Hepatocyte (in vitro differentiated cells): Measurements from ENCODE around the gene FBXO10. TPM values are rescaled to one million over a fixed set of nuclear protein-coding genes. Genes with fewer than 3 reads are reported as not detected.
"Not testable (repeated sequence)": the region's sequence is repeated elsewhere in the genome, so short reads cannot be mapped to it uniquely, and the experiment has no call there.

Experiments
- DNase-seq: peaks from one replicate; pipeline ENCODE4 v3.0.0-alpha.2; 2016; ENCODE audit warnings: low spot score
- H2AFZ ChIP-seq: fragments of 200-600 bp; sonication (generic); 2 replicates; pipeline ENCODE4 v1.6.0; 2016; ENCODE audit warnings: antibody characterized with exemption, mild to moderate bottlenecking
- H3K27ac ChIP-seq: fragments of 200-600 bp; sonication (generic); 2 replicates; pipeline ENCODE4 v1.5.1; 2016; ENCODE audit warnings: mild to moderate bottlenecking
- H3K27me3 ChIP-seq: fragments of 200-600 bp; sonication (generic); 2 replicates; pipeline ENCODE4 v1.6.1; 2016
- H3K36me3 ChIP-seq: fragments of 200-600 bp; sonication (generic); replicated peaks from 2 replicates; pipeline ENCODE4 v1.5.1; 2016; ENCODE audit warnings: low read depth; ENCODE audit not compliant: insufficient read depth
- H3K4me1 ChIP-seq: fragments of 200-600 bp; sonication (generic); 2 replicates; pipeline ENCODE4 v1.5.1; 2016; ENCODE audit warnings: mild to moderate bottlenecking, moderate library complexity; ENCODE audit not compliant: insufficient read depth
- H3K4me2 ChIP-seq: fragments of 200-600 bp; sonication (generic); 2 replicates; pipeline ENCODE4 v1.6.0; 2016
- H3K4me3 ChIP-seq: fragments of 200-600 bp; sonication (generic); 2 replicates; pipeline ENCODE4 v1.5.1; 2016; ENCODE audit warnings: mild to moderate bottlenecking
- H3K79me2 ChIP-seq: fragments of 200-600 bp; sonication (generic); 2 replicates; pipeline ENCODE4 v1.6.0; 2017; ENCODE audit warnings: mild to moderate bottlenecking
- H3K9me2 ChIP-seq: fragments of 200-600 bp; sonication (generic); replicated peaks from 2 replicates; pipeline ENCODE4 v1.6.0; 2017; ENCODE audit warnings: mild to moderate bottlenecking; ENCODE audit not compliant: insufficient read depth
- H3K9me3 ChIP-seq: fragments of 200-600 bp; sonication (generic); 2 replicates; pipeline ENCODE4 v1.5.1; 2016; ENCODE audit warnings: low read depth, mild to moderate bottlenecking
- H4K20me1 ChIP-seq: fragments of 200-600 bp; sonication (generic); 2 replicates; pipeline ENCODE4 v1.6.0; 2016; ENCODE audit warnings: mild to moderate bottlenecking; ENCODE audit not compliant: insufficient read depth, poor library complexity, severe bottlenecking
- EZH2 ChIP-seq: fragments of 200-600 bp; sonication (generic); IDR thresholded peaks from 2 replicates; pipeline ENCODE4 v1.6.1; 2016; ENCODE audit warnings: antibody characterized with exemption, mild to moderate bottlenecking, borderline replicate concordance
- EZH2phosphoT487 ChIP-seq: fragments of 200-600 bp; sonication (generic); IDR thresholded peaks from one replicate; pipeline ENCODE4 v1.6.1; 2018; ENCODE audit warnings: antibody characterized with exemption, mild to moderate bottlenecking, low read depth, moderate library complexity; ENCODE audit not compliant: unreplicated experiment, severe bottlenecking
- WGBS: methylation state at CpG from one replicate; pipeline ENCODE4 v1.1.6; 2016; ENCODE audit warnings: low lambda C conversion rate; ENCODE audit errors: missing lambda C conversion rate; 5-methylcytosine and 5-hydroxymethylcytosine counted together
- polyA plus RNA-seq: library from polyadenylated mRNA; unstranded; fragments of >200 nt; fragmentation: Nextera tagmentation; extraction: Ambion mirVana; gene quantifications from 2 replicates; pipeline ENCODE4 v1.2.1, GENCODE V29; 2016
- total RNA-seq: library from RNA; depleted of rRNA; stranded (reverse); fragments of >200 nt; gene quantifications from 2 replicates; pipeline ENCODE4 v1.2.3, GENCODE V29; 2014
- TF ChIP-seq, protein P1 (sequence below): fragments of 200-600 bp; sonication (generic); IDR thresholded peaks from 2 replicates; pipeline ENCODE4 v1.5.1; 2016; ENCODE audit warnings: antibody characterized with exemption, mild to moderate bottlenecking; ENCODE audit not compliant: poor library complexity

FBXO10 gene
- total and polyA plus RNA-seq, 2 experiments from 2014 or later: 7.4 to 12.5 TPM

DNA sequence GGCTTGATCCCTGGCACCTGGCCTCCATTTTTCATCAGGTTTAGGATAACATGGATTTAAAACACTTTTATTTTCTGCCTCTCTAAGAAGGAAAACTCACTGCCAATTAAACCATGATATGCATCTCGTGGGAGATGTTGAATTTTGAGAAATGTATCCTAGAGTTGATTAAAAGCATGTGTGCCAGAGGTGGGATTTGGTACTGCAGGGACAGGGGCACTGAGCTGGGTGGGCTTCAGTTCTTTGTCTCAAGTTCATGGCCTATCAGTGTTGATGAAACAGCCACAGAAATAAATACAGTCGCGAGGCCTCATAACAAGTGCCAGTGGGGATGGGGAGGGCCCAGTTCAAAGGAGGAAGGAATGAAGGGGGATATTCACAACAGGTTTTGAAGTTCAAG lies 55.5 kb downstream of the FBXO10 start:
- WGBS: 71% methylated on average over 3 of the region's 3 CpGs
- H3K9me2 ChIP-seq: no peaks in the 10 kb centered on the region
- no peak overlapping the region for H2AFZ ChIP-seq
- H3K79me2 ChIP-seq: no peaks in the 10 kb centered on the region
- TF ChIP-seq, protein P1, sequence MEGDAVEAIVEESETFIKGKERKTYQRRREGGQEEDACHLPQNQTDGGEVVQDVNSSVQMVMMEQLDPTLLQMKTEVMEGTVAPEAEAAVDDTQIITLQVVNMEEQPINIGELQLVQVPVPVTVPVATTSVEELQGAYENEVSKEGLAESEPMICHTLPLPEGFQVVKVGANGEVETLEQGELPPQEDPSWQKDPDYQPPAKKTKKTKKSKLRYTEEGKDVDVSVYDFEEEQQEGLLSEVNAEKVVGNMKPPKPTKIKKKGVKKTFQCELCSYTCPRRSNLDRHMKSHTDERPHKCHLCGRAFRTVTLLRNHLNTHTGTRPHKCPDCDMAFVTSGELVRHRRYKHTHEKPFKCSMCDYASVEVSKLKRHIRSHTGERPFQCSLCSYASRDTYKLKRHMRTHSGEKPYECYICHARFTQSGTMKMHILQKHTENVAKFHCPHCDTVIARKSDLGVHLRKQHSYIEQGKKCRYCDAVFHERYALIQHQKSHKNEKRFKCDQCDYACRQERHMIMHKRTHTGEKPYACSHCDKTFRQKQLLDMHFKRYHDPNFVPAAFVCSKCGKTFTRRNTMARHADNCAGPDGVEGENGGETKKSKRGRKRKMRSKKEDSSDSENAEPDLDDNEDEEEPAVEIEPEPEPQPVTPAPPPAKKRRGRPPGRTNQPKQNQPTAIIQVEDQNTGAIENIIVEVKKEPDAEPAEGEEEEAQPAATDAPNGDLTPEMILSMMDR: no peak
- TF ChIP-seq EZH2 (no peak), EZH2phosphoT487 (no peak)
- H4K20me1 ChIP-seq: no peaks in the 10 kb centered on the region
- DNase-seq: no peak
- no peaks in the 10 kb centered on the region for H3K36me3 ChIP-seq
- H3K27ac ChIP-seq: no peak overlapping the region
- no peaks in the 10 kb centered on the region for H3K27me3 ChIP-seq
- no peak overlapping the region for H3K4me3 ChIP-seq
- no peak overlapping the region for H3K4me2 ChIP-seq
- no peaks in the 10 kb centered on the region for H3K4me1 ChIP-seq
- no peaks in the 10 kb centered on the region for H3K9me3 ChIP-seq

DNA sequence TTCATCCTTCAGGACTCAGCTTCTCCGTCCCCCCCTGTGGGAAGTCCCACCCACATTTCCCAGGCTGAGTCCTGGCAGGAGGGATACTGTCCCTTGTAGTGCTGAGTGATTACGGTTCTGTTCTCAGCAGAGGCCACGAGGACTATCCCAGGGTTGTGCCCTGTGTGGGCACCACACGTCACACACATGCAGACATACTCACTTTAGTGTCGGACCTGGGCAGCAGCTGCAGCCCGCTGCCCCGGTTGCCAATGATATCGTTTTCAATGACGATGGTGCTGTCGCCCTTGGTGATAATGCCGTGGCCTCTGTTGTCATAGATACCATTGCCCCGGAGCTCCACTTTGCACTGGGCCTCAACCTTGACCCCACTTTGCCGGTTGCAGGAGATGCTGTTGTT lies 58.3 kb downstream of the FBXO10 start:
- Histone ChIP-seq H4K20me1 (no peaks in the 10 kb centered on the region), H2AFZ (no peak overlapping the region), H3K27me3 (no peaks in the 10 kb centered on the region), H3K9me3 (no peaks in the 10 kb centered on the region), H3K4me3 (no peak overlapping the region), H3K9me2 (no peaks in the 10 kb centered on the region), H3K4me2 (no peak overlapping the region), H3K4me1 (no peaks in the 10 kb centered on the region), H3K27ac (no peak overlapping the region), H3K79me2 (no peaks in the 10 kb centered on the region), H3K36me3 (no peaks in the 10 kb centered on the region)
- no peak for DNase-seq
- no peak for TF ChIP-seq EZH2phosphoT487
- no peak for TF ChIP-seq EZH2
- TF ChIP-seq, protein P1: no peak
- WGBS: 97% methylated on average over 13 of the region's 13 CpGs

DNA sequence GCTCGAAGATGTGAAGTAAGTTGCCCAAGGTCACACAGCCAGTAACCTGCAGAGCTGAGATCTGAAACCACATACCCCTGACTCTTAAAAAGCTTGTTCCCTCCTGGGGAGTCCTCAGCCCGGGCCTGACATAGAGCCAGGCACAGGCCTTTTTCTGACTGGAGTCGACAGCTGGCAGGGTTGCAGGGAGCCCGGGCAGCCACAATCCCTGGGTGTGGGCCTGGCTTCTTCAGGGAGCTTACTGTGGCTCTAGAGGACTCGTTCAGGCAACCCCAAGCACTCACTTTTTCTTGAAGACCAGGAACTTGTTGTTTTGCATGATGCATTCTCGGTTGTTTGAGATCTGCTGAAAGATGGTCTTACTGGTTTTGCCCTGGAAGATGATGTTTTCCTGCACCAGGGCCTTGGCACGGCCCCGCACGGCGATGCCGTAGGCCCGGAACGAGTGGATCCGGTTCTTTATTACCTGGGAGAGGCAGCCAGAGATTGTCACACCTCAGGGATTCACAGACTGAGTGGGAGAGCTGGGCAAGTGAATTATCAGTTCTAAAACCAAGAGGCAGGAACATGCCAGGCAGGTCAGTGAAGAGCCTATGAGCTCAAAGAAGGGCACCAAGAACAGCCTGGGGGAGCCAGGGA lies 60.4 kb downstream of the FBXO10 start:
- Histone ChIP-seq H3K27me3 (no peaks in the 10 kb centered on the region), H3K79me2 (no peaks in the 10 kb centered on the region), H2AFZ (no peak overlapping the region), H3K27ac (no peak overlapping the region), H3K4me2 (no peak overlapping the region), H3K4me1 (no peaks in the 10 kb centered on the region), H3K9me2 (no peaks in the 10 kb centered on the region), H3K9me3 (no peaks in the 10 kb centered on the region), H3K4me3 (no peak overlapping the region), H3K36me3 (no peaks in the 10 kb centered on the region), H4K20me1 (no peaks in the 10 kb centered on the region)
- DNase-seq: no peak
- TF ChIP-seq, protein P1: no peak
- TF ChIP-seq EZH2 (no peak), EZH2phosphoT487 (no peak)
- WGBS: 94% methylated on average over 14 of the region's 14 CpGs

DNA sequence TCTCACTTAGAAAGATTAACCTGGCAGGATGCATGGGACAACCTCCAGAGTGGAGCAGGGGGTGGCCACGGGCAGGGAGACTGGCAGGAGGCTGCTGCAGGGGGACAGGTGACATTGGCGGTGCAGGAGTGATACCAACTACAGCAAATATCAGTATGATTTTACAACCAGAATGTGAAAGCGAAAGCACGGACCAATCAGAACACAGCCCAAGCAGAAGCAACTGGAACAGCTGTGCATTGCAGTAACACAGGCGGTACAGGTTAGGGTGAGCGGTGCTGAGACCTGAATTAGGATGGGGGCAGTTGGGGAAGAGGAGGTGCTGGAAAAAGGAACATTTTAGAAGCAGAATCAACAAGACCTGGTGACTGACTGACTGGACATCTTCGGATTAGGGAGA lies 61.2 kb downstream of the FBXO10 start:
- H3K79me2 ChIP-seq: no peaks in the 10 kb centered on the region
- no peaks in the 10 kb centered on the region for H3K36me3 ChIP-seq
- H3K27me3 ChIP-seq: no peaks in the 10 kb centered on the region
- no peak overlapping the region for H2AFZ ChIP-seq
- no peaks in the 10 kb centered on the region for H4K20me1 ChIP-seq
- no peak overlapping the region for H3K4me2 ChIP-seq
- TF ChIP-seq EZH2 (no peak), EZH2phosphoT487 (no peak)
- TF ChIP-seq, protein P1: no peak
- H3K27ac ChIP-seq: no peak overlapping the region
- no peaks in the 10 kb centered on the region for H3K4me1 ChIP-seq
- DNase-seq: no peak
- H3K9me2 ChIP-seq: no peaks in the 10 kb centered on the region
- no peak overlapping the region for H3K4me3 ChIP-seq
- over 99% methylated on average over 7 of the region's 7 CpGs for WGBS
- H3K9me3 ChIP-seq: no peaks in the 10 kb centered on the region

DNA sequence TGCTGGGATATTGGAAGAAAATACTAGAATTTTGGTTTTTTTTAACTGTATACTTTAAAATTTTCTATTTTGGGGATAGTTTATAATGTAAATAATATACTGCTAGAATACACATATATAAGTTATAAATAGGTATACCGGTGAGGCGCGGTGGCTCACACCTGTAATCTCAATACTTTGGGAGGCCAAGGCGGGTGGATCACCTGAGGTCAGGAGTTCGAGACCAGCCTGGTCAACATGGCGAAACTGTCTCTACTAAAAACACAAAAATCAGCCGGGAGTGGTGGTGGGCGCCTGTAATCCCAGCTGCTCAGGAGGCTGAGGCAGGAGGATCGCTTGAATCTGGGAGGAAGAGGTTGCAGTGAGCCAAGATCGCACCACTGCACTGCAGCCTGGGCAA lies 61.8 kb downstream of the FBXO10 start:
- H3K79me2 ChIP-seq, H4K20me1 ChIP-seq, H2AFZ ChIP-seq, H3K9me3 ChIP-seq, H3K4me1 ChIP-seq, H3K27ac ChIP-seq, DNase-seq, H3K4me2 ChIP-seq, H3K36me3 ChIP-seq, H3K9me2 ChIP-seq, H3K27me3 ChIP-seq, H3K4me3 ChIP-seq: not testable (repeated sequence)
- 99% methylated on average over 10 of the region's 10 CpGs for WGBS
